HG03159 (cell line): ENCODE data around the gene TEX26.
"Not testable (repeated sequence)": the region's sequence is repeated elsewhere in the genome, so short reads cannot be mapped to it uniquely, and the experiment has no call there.

Experiments
- ATAC-seq: cut with Tn5 transposase; IDR thresholded peaks from one replicate; pipeline ENCODE4 v1.9.1; 2021; ENCODE audit warnings: mild to moderate bottlenecking, moderate library complexity; ENCODE audit not compliant: unreplicated experiment

TEX26 gene

GRCh38 chr13:30918662-30919405, 13.6 kb upstream of the TEX26 start:
- ATAC-seq, result no peak

GRCh38 chr13:30920162-30920909, 12.1 kb upstream of the TEX26 start:
- no peak for ATAC-seq

- no peak for ATAC-seq
These were observed 9.0 kb upstream of the TEX26 start for GRCh38 chr13:30923418-30923817.

GRCh38 chr13:30924721-30925120, 7.7 kb upstream of the TEX26 start:
- no peak for ATAC-seq

GRCh38 chr13:30925429-30925828, 7.0 kb upstream of the TEX26 start:
- no peak for ATAC-seq

- ATAC-seq, result no peak
These were observed 5.7 kb upstream of the TEX26 start for GRCh38 chr13:30926781-30927180.

- ATAC-seq, result not testable (repeated sequence)
These were observed 5.3 kb upstream of the TEX26 start for GRCh38 chr13:30927188-30927587.

GRCh38 chr13:30927595-30927994, 4.9 kb upstream of the TEX26 start:
- no peak for ATAC-seq

GRCh38 chr13:30928978-30929377, 3.5 kb upstream of the TEX26 start:
- no peak for ATAC-seq

- ATAC-seq, result no peak
These were observed 856 bp downstream of the TEX26 start for GRCh38 chr13:30933354-30933670.

- no peak for ATAC-seq
These were observed 1.9 kb downstream of the TEX26 start for GRCh38 chr13:30934381-30934780.

- ATAC-seq, result no peak
These were observed 2.3 kb downstream of the TEX26 start for GRCh38 chr13:30934803-30935202.

GRCh38 chr13:30936971-30937370, 4.5 kb downstream of the TEX26 start:
- ATAC-seq, result no peak

- no peak for ATAC-seq
These were observed 11.4 kb downstream of the TEX26 start for GRCh38 chr13:30943881-30944280.

- no peak for ATAC-seq
These were observed 24.9 kb downstream of the TEX26 start for GRCh38 chr13:30957258-30957943.

- no peak for ATAC-seq
These were observed 27.2 kb downstream of the TEX26 start for GRCh38 chr13:30959678-30960077.

GRCh38 chr13:30963791-30964190, 31.3 kb downstream of the TEX26 start:
- no peak for ATAC-seq

- ATAC-seq, result no peak
These were observed 32.9 kb downstream of the TEX26 start for GRCh38 chr13:30965380-30965779.

- no peak for ATAC-seq
These were observed 33.6 kb downstream of the TEX26 start for GRCh38 chr13:30966101-30966500.

GRCh38 chr13:30968846-30969245, 36.4 kb downstream of the TEX26 start:
- ATAC-seq, result no peak

GRCh38 chr13:30971575-30971974, 39.1 kb downstream of the TEX26 start:
- ATAC-seq, result no peak

- ATAC-seq, result no peak
These were observed 40.5 kb downstream of the TEX26 start for GRCh38 chr13:30972888-30973377.
